Activated CD4-positive, alpha-beta T cell treated with anti-CD3 and anti-CD28 coated beads for 48 hours (primary cell): ENCODE measurements around the gene SLC35A2.
A peak's percentile ranks its signal among the peaks of the same experiment; 100 is the strongest.

Experiments used
- DNase-seq: peaks from one replicate; pipeline ENCODE4 v3.0.0-alpha.2; 2020

Gene SLC35A2

DNA sequence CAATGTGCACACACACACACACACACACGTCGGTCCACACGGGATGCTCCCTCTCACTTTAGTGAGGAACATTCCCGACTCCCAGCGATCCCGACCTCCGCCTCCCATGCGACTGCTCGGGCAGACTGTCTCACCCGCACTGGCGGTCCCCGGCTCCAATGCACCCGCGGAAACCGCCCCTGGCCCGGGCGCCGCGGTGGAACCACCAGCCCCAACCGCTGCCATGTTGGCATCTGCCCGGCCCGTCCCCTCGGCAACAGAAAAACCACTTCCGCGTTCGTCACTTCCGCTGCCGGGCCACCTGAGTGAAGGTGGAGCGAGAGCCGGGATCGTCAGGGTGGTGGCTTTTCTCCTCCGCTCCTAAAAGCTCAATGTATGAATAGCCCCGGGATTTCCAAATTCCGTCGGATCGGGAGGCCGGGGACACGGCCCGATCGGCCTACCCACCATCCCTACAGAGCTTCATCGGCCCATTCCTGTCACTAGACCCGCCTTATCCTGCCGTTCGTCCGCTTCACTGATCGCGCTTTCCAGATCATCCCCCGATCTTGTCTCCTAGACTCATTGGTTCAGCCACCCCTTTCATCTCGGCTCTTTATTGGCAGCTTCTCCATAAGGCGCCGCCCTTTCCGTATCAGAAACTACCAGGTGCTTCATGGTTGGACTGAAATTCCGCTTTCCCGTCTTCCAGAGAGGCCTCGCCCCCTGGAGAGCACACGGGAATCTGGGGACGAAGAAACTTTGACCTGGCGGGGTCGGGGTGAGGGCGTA is at the start of gene SLC35A2:
TSS of gene SLC35A2 (minus strand) at position 235 of the 771 bp plus-strand sequence. CDS start at position 225, 10 bp downstream.
- peak; percentile 92 for DNase-seq

- DNase-seq: no peak
Observed at GRCh38 chrX:48960291-48960690, 48.8 kb upstream of the SLC35A2 start.

DNA sequence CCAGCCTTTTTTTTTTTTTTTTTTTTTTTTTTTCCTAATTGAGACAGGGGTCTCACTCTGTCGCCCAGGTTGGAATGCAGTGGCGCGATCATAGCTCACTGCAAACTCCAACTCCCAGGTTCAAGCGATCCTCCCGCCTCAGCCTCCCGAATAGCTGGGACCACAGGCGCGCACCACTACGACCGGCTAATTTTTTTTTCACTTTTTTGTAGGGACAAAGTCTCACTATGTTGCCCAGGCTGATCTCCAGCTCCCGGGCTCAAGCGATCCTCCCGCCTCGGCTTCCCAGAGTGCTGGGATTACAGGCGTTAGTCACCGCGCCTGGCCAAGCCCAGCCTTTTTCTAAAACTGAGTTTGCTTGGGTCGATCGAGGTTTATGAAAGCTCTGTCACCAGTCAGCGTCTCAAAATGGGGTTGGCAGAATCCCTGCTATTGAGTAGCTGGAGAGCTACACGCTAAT is 47.2 kb upstream of the SLC35A2 start:
- peak; percentile 34 for DNase-seq

DNA sequence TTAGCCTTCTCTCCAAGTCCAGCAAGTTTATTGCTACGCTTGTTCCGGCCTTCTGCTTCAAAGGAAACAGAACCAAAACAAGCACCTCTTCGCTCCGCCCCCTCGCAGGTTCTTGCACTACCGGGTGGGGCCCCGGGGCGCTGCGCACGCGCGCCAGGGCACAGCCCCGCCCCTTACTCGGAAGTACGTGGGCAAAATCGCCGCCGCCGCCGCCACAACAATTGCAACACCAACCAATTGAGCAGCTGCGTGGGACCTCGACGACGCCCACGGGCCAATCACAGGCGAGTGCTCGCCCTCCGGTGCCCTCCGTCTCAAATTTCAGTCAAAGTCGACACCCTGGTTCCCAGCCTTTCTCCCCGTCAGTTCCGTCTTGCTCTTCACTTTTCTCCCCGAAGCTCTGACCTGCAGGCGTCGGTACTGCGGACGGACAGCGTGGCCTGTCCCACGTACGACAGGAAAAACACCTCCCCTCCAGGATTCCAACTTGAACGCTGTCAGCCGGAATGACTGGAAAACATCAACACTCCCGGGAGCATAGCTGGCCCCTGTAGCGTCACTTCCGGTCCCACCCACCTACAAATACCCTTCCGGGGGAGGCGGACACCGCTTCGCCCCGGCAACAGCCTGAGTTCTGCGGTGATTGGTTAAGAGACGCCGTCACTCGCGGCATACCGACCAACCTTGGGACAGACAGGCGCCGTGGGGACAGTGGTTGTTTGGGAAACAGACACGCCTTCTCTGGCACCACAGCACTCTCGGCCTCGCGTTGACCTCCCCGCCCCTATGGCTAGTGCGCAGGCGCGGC is 46.6 kb upstream of the SLC35A2 start:
- peak; percentile 93 for DNase-seq

- DNase-seq: peak; percentile 81
Observed at GRCh38 chrX:48957477-48957826, 46.0 kb upstream of the SLC35A2 start, which contains the start of gene OTUD5. Gene OTUD5, minus strand, starts transcription at chrX:48957607. Its CDS starts 37 bp downstream, at chrX:48957570.

GRCh38 chrX:48956728-48957414 is 45.4 kb upstream of the SLC35A2 start:
- peak; percentile 63 for DNase-seq

DNA sequence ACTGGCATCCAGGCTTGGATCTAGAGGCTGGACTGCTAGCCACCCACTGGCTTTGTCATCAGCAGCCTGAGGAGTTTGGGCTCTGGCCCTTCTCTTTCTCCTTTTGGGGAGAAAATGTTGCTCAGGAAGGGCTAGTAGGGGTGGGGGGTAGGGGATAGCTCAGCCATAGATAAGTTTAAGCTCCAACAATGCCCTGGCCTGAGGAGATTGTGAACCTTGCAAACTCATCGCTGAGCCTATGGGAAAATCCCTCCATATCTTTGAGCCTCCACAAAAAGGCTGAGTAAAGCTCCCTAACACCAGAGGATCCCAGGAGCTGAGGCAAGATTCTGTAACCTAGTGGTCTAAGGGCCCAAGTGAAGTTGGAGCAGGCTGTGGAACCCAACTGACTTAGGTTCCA is 37.1 kb upstream of the SLC35A2 start:
- DNase-seq: no peak

- peak; percentile 54 for DNase-seq
Observed at GRCh38 chrX:48945517-48946348, 34.3 kb upstream of the SLC35A2 start.

- DNase-seq: no peak
Observed at GRCh38 chrX:48942895-48943294, 31.4 kb upstream of the SLC35A2 start.

GRCh38 chrX:48940404-48940955 is 29.0 kb upstream of the SLC35A2 start:
- DNase-seq: no peak

DNA sequence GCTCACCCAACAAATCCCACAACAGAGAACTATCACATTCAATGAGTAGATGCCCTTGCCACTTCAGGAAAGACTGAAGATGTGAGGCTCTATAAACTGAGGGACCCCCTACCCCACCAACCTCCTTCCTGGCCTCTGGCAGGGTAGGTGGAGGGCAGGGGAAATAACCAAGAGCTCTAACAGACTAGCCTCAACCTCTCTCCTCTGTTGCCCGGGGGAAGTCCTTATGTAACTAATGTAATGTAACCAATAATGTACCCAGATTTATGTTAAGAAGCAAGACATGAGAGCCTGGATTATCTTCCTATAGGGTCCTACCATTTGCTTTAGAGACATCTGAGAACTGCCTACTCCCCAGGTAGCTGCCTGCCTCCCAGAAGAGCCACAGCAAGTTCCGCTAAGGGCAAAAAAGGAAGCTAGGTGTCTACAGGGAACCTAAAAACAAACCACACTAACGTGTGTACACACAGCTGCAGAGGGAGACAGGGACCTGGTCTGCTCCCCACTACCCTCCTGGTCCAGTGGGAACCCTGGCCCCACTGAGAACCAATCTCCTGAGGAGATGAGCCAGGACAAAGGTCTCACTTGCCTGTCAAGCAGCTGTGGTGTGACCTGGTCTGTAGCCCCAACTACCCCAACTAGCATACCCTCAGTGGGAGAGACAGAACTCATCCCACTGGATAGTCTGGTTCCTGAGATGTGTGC is 28.2 kb upstream of the SLC35A2 start:
- DNase-seq: no peak

DNA sequence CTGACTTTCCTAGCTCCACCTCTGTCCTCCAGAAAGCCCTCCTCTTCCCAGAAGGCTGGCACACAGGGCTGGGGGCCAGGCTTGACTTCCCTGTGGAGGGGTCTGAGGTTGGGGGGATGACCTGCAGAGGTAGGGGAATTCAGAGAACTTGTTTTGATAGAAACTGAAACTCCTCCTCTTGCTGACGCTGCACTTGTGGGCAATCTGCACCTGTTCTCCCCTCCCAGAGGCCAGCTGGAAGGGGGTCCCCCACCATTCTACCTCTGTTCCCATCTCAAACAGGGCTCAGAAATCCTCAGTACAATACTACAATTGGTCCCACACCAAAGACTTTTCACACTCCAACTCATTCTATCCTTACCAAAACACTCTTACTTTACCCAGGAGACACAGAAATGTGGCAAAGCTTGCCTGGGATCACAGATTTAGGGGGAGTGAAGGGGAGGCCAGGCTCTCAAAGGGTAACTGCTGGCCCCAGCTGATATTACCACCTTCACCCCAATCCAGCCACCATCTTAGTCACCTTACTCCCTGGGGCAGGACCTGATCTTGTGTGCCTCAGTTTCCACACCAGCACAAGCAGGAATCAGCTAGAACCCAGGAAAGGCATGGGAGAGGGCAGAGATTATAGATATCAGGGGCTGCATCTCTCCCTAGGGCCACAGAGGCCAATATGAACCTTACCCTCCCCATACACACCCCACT is 27.4 kb upstream of the SLC35A2 start:
- peak; percentile 84 for DNase-seq

- DNase-seq: peak; percentile 92
Observed at GRCh38 chrX:48937054-48937907, 25.8 kb upstream of the SLC35A2 start.

DNA sequence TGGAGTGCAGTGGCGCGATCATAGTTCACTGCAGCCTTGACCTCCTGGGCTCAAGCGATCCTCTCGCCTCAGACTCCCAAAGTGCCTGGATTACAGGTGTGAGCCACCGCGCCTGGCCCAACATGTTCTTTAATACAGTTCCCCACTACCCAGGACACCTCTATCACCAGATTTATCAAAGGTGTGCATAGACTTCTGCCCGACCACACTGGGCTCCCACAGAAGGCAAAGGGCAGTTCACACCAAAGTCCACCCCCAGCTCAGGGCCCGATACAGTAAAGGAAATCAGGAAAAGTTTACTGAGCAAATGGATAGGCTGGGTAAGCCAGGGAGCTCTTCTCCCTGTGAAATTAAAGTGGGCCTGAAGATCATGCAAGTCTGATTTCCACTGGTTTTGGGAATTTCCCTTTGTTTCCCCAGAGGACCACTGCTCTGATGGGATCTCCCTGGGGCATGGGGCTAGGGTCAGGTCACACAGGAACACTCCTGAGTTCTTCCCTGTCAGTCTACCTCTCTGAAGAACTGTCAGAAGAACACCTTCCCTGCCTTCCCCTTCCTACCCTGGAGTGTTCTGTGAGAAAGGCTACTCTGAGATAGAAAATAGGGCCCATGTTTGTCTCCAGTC is 25.1 kb upstream of the SLC35A2 start:
- no peak for DNase-seq

DNA sequence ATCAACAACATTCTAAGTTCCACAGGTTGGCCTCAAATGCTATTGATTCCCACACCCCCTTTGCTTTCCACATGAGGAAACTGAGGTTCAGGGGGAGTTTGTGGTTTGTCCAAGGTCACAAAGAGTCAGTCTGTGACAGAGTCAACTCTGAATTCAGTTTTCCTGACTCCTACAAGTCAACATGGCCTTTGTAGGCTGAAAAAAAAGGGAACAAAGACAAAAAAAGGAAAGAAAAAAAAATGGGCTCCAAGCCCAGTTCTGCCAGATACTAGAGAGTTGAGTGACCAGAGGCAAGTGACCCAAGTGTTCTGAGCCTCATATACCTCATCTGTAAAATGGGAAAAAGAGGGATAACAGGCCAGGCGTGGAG is 23.8 kb upstream of the SLC35A2 start:
- DNase-seq: no peak

DNA sequence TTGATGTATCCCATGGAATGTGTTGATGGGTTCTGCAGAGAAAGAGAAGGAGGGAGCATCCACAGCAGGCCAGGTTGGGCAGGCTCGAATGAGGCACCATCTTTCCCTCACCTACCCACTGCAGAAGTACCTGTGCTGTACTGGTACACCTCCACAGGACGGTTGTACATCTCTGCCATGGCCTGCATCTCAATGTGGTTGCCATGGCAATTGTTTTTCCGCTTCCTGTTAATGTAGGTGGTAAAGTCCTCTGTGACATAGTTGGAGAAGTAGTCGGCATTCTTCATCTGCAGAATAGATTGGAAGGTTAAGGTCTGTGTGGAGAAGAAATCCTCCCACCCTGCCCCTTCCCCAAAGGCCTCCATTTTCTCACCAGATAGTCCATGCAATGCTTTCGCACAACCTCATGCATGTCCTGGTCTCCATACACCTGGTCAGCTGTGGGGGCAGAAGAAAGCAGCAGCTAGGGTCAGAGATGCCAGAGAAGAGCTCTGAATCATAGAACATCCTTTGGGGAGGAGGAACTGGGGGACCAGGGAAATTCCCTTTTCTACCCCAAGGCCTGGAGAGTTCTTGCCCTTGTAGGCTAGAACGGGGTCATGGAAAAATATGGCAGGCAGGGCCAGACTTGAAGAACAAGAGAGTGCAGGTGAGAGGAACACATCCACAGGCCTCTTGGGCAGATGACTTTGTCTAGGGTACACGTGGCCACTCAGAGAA is 23.3 kb upstream of the SLC35A2 start:
- DNase-seq: peak; percentile 44

GRCh38 chrX:48933757-48934156 is 22.3 kb upstream of the SLC35A2 start:
- DNase-seq: peak; percentile 56

DNA sequence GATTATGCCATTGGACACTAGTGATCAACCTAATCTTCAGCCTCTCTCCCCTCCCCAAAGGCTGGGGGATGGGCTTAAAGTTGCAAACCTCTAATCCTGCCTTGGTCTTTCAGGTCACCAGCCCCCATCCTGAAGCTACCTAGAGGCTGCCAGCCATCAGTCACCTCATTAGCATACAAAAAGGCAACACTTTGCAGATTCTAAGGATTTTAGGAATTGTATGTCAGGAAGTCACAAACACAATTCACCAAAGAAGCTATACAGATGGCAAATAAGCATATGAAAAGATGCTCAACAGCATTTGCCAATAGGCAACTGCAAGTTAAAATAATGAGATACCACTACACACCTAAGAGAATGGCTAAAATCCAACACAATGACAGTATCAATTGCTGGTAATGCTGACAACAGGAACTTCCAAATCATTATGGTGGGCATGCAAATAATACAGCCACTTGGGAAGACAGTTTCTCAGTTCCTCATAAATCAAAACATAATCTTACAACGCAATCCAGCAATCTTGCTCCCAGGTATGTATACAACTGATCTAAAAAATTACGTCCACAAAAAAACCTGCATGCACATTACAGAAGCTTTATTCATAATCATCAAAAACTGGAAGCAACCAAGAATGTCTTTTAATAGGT is 16.4 kb upstream of the SLC35A2 start:
- DNase-seq: no peak
